Bone marrow (tissue), 2 donors: Measurements from ENCODE around the gene GGT5.
"Not testable (repeated sequence)": the region's sequence is repeated elsewhere in the genome, so short reads cannot be mapped to it uniquely, and the experiment has no call there.

Source experiments
- DNase-seq, 2 donors: peaks; one replicate each; lab custom pipeline; 2025; lab: John Stamatoyannopoulos, UW

The GGT5 gene

GRCh38 chr22:24245030-24245431, at the start of gene GGT5:
GGT5 (minus strand) TSS chr22:24245082; CDS start chr22:24244725, 357 bp downstream.
- DNase-seq: not testable (repeated sequence)

- not testable (repeated sequence) for DNase-seq
These were observed 47.4 kb upstream of the GGT5 start for GRCh38 chr22:24292202-24292830.

- DNase-seq: no peak
These were observed 46.8 kb upstream of the GGT5 start for GRCh38 chr22:24291515-24292201.

GRCh38 chr22:24290459-24290858, 45.6 kb upstream of the GGT5 start:
- no peak for DNase-seq

GRCh38 chr22:24289741-24290163, 44.9 kb upstream of the GGT5 start:
- no peak for DNase-seq

GRCh38 chr22:24289114-24289513, 44.2 kb upstream of the GGT5 start:
- no peak for DNase-seq

GRCh38 chr22:24287801-24288200, 42.9 kb upstream of the GGT5 start:
- not testable (repeated sequence) for DNase-seq

GRCh38 chr22:24287212-24287611, 42.3 kb upstream of the GGT5 start:
- DNase-seq: not testable (repeated sequence)

GRCh38 chr22:24285245-24285644, 40.4 kb upstream of the GGT5 start:
- no peak for DNase-seq

GRCh38 chr22:24284747-24285203, 39.9 kb upstream of the GGT5 start:
- peak in 1 of 2 donors; percentile 32 for DNase-seq

GRCh38 chr22:24282401-24282800, 37.5 kb upstream of the GGT5 start:
- no peak for DNase-seq

GRCh38 chr22:24280363-24280762, 35.5 kb upstream of the GGT5 start:
- not testable (repeated sequence) for DNase-seq

- not testable (repeated sequence) for DNase-seq
These were observed 30.0 kb upstream of the GGT5 start for GRCh38 chr22:24274696-24275405.

- not testable (repeated sequence) for DNase-seq
These were observed 29.0 kb upstream of the GGT5 start for GRCh38 chr22:24273906-24274305.

GRCh38 chr22:24273031-24273430, 28.1 kb upstream of the GGT5 start:
- not testable (repeated sequence) for DNase-seq

- DNase-seq: no peak
These were observed 26.5 kb upstream of the GGT5 start for GRCh38 chr22:24271386-24271854.

GRCh38 chr22:24270556-24271385, 25.9 kb upstream of the GGT5 start, which contains the start of gene SPECC1L:
SPECC1L (plus strand) TSS chr22:24270831; CDS start chr22:24302232, 31,401 bp downstream.
- DNase-seq: peak; percentile 76 to 91

GRCh38 chr22:24266495-24266894, 21.6 kb upstream of the GGT5 start:
- not testable (repeated sequence) for DNase-seq

GRCh38 chr22:24265734-24266133, 20.9 kb upstream of the GGT5 start:
- DNase-seq: no peak

- not testable (repeated sequence) for DNase-seq
These were observed 19.5 kb upstream of the GGT5 start for GRCh38 chr22:24264329-24264896.

GRCh38 chr22:24263479-24263878, 18.6 kb upstream of the GGT5 start:
- DNase-seq: not testable (repeated sequence)
